ENCODE measurements around the gene ALK.

DNA sequence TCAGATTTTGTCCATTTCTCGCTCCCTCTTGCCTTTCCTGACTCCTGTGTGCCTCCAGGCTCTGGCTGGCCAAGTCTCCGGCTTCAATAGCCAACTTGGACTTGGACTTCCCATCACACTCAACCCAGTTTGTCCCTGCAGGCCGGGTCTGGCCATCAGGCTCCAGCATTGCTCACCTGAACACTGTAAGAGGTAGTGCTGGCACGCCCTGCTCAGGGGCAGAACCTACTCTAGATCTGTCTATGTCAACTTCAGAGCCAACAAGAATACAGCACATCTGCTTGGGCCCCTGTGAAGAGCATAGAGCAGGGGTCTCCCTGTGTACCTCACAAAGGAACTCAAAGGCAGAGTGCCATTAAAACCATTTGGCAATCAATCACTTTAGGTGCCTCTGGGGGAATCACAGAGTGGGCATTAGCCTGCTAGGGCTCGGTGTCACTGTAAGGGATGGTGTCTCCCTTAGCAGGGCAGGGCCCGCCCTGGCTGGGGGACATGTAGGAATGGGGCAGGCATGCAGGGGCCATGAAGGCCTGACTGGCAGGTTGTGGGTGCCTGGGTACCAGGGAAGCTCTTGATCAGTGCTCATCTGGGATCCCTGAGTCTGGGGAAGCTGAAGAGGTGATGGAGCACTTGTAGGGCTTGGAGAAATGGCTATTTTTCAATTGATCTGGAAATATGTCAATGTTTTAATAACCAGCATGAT is 480.3 kb downstream of the ALK start:
- TF ChIP-seq GATA2 (IDR thresholded peaks at IDR 0.05; ENCODE audit: low read depth, low read length) (no peak), GATA3 (IDR thresholded peaks at IDR 0.05; ENCODE audit: low read depth, low read length) (no peak)
